AG09319 (cell line): Measurements from ENCODE around the gene PRKG1.

Source experiments
- DNase-seq: peaks from one replicate; pipeline ENCODE4 v3.0.0-alpha.2; 2010; ENCODE audit warnings: low read depth; ENCODE audit errors: extremely low read depth
- CTCF ChIP-seq: IDR thresholded peaks from 2 replicates; pipeline ENCODE4 v1.5.1; 2011; ENCODE audit warnings: low read depth, mild to moderate bottlenecking, inconsistent platforms, low read length, moderate library complexity

The PRKG1 gene

DNA sequence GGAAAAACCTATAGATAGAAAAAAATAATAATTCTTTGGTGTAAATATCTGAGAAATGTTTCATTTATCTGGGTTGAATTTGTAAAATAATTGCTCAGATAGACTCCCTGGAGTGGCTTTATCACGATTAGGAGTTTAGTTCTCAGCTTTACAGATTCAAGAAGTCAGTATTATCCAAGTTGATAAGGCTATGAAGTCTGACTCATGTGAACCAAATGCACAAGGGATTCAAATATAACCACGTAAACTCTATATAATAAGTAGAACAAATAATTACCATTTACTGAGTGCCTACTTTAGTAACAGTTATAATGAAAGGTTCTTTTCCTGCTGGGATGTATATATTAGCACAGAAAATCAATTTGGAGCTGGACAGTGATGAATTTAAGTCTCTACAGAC is 290.4 kb downstream of the PRKG1 start:
- no peak for TF ChIP-seq CTCF
- DNase-seq, result no peak

DNA sequence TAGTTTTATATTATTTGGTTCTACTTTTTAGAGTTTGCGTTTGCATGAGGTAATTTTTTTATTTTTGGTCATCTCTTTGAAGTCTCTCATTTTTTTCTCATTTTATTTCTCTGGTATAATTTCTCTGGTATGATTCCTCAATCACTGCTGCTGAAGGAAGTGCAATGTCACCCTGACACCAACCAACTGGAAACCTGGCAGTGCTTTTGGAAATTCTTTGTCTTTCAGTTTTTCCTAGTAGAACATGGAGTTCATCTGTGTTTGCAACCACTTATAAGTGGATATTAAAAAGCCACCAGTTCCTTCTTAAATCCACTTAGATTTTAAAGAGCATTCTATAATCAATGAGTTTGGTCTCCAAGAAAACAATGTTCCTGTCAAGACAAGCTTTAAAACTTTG is 291.8 kb downstream of the PRKG1 start:
- DNase-seq, result no peak

GRCh38 chr10:51367127-51367526 is 292.8 kb downstream of the PRKG1 start:
- DNase-seq, result no peak
- no peak for TF ChIP-seq CTCF

More for the DNA sequence above, 291.8 kb downstream of the PRKG1 start:
- TF ChIP-seq CTCF, result no peak

DNA sequence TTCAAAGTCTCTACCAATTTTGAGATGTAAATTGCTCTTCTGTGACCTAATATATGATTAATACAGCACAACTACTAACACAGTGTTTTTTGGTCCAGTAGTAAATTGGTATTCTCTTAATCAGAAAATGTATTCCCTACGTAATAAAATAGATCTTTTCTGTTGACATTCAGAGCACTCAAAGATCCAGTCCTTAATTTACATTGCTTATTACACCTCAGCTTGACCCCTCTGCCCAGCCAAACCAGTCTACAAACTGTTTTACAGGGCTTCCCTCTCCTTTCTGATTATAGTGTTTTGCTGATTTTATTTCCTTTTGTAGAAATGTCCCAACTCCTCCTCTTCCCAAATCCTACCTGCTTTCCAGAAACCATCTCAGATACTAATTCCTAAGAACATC is 293.4 kb downstream of the PRKG1 start:
- TF ChIP-seq CTCF, result no peak
- DNase-seq, result no peak

DNA sequence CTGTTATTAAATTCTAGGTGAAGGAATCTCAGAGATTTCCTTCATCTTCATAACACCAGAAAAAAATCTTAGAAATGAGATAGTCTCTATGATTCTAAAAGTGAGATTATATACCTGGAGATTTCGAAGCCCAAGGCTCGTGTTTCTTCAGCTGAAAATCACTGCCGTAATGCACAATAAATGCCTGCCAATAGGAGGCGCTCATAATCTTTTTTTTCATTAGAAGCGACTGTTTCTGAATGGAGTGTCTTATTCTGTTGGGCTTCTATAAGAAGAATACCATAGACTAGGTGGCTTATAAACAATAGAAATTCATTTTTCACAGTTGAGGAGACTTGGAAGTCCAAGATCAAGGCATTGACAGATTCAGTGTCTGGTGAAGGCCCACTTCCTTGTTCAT is 294.7 kb downstream of the PRKG1 start:
- TF ChIP-seq CTCF, result no peak; the same call in 1 of the 2 replicates
- no peak for DNase-seq

DNA sequence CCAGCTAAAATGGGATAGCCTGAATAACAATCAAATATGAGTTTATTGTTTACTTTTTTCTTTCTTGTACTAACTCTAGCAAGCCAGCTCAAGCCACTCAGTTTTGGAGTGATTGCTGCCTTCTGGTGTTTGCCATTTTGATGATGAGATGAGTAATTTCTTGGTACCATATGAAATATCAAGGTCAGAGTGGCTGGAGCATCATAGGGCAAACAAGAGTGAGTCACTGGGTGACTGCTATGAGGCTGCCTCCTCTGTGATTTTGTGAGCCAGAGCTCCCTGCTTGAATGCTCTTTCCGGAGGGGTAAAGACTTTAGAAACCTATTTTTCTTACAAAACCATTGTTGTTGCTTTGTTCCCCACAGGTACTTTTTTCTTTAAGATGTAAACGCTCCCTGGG is 295.6 kb downstream of the PRKG1 start:
- no peak for DNase-seq
- TF ChIP-seq CTCF, result no peak

DNA sequence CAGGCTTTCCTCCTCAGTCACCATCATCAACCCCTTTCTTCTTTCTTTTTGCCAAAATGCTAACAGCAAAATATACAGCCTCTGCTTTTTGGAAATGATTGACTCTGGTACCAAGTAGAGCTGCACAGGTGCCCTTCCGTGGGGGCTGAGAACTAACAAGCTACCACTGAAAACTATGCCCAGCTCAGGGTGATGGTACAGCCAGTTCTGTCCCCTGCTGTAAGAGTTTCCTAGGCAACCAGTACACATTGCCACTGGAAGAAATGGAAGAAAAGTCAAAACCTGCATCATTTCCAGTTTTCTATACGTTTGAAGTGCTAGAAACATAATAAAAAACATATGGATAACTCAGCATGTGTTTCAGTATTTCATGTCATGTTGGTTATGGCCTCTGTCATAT is 297.5 kb downstream of the PRKG1 start:
- DNase-seq, result no peak
- no peak for TF ChIP-seq CTCF
